Osteoblast (primary cell): ENCODE data around the gene NEIL3. TPM values are rescaled to one million over a fixed set of nuclear protein-coding genes. Genes with fewer than 3 reads are reported as not detected.

Source experiments
- DNase-seq: peaks from one replicate; pipeline ENCODE4 v3.0.0; 2011; ENCODE audit warnings: low spot score, mixed read lengths; ENCODE audit not compliant: insufficient read length; ENCODE audit errors: missing footprints
- H2AFZ ChIP-seq: 2 replicates; pipeline ENCODE4 v1.6.0; 2011; ENCODE audit warnings: mild to moderate bottlenecking, low read length
- H3K27ac ChIP-seq: 2 replicates; pipeline ENCODE4 v1.5.1; 2011; ENCODE audit warnings: mild to moderate bottlenecking, low read depth, low read length, moderate library complexity
- H3K27me3 ChIP-seq: 2 replicates; pipeline ENCODE4 v1.6.0; 2012; ENCODE audit warnings: mild to moderate bottlenecking, control low read depth, inconsistent platforms, low read length, moderate library complexity; ENCODE audit not compliant: insufficient read depth
- H3K36me3 ChIP-seq: 2 replicates; pipeline ENCODE4 v1.5.1; 2011; ENCODE audit warnings: mild to moderate bottlenecking, low read length, control low read depth, moderate library complexity; ENCODE audit not compliant: insufficient read depth
- H3K4me1 ChIP-seq: 2 replicates; pipeline ENCODE4 v1.5.1; 2011; ENCODE audit warnings: mild to moderate bottlenecking, low read length, control low read depth, moderate library complexity; ENCODE audit not compliant: insufficient read depth
- H3K4me2 ChIP-seq: 2 replicates; pipeline ENCODE4 v1.6.0; 2011; ENCODE audit warnings: mild to moderate bottlenecking, low read length; ENCODE audit not compliant: insufficient read depth
- H3K4me3 ChIP-seq: fragments of 200-600 bp; sonication (generic); 3 replicates; pipeline ENCODE4 v1.5.1; 2012; ENCODE audit warnings: mild to moderate bottlenecking, low read length, inconsistent platforms; ENCODE audit not compliant: insufficient read depth
- H3K79me2 ChIP-seq: 2 replicates; pipeline ENCODE4 v1.6.0; 2012; ENCODE audit warnings: mild to moderate bottlenecking, low read length, control low read depth, inconsistent platforms; ENCODE audit not compliant: insufficient read depth
- H3K9me3 ChIP-seq: 2 replicates; pipeline ENCODE4 v1.5.1; 2011; ENCODE audit warnings: low read depth, low read length, control low read depth
- H4K20me1 ChIP-seq: 2 replicates; pipeline ENCODE4 v1.6.0; 2012; ENCODE audit warnings: mild to moderate bottlenecking, low read length, control low read depth; ENCODE audit not compliant: insufficient read depth
- CTCF ChIP-seq: IDR thresholded peaks from 2 replicates; pipeline ENCODE4 v1.5.1; 2011; ENCODE audit warnings: mild to moderate bottlenecking, low read depth, low read length, moderate library complexity; ENCODE audit errors: extremely low read depth
- total RNA-seq: library from RNA; depleted of rRNA; stranded (reverse); fragments of >200 nt; gene quantifications from 2 replicates; pipeline ENCODE4 v1.2.3, GENCODE V29; 2012

Gene NEIL3
- total RNA-seq, 1 donor = 5.4 TPM

GRCh38 chr4:177405508-177405907, 95.8 kb downstream of the NEIL3 start:
- Histone ChIP-seq H3K79me2 (no peaks in the 10 kb centered on the region), H3K4me1 (no peaks in the 10 kb centered on the region), H3K4me2 (no peak overlapping the region), H3K9me3 (no peaks in the 10 kb centered on the region), H3K36me3 (no peaks in the 10 kb centered on the region), H4K20me1 (no peaks in the 10 kb centered on the region), H3K4me3 (no peak overlapping the region), H3K27me3 (peaks cover 2% of the 10 kb centered on the region), H3K27ac (no peak overlapping the region), H2AFZ (no peak overlapping the region)
- DNase-seq = no peak
- TF ChIP-seq CTCF = no peak

- no peak overlapping the region for H3K4me3 ChIP-seq
- no peaks in the 10 kb centered on the region for H3K9me3 ChIP-seq
- TF ChIP-seq CTCF = no peak
- no peaks in the 10 kb centered on the region for H4K20me1 ChIP-seq
- H3K27me3 ChIP-seq = peaks cover 2% of the 10 kb centered on the region
- no peaks in the 10 kb centered on the region for H3K4me1 ChIP-seq
- H2AFZ ChIP-seq = no peak overlapping the region
- H3K4me2 ChIP-seq = no peak overlapping the region
- no peak overlapping the region for H3K27ac ChIP-seq
- no peaks in the 10 kb centered on the region for H3K79me2 ChIP-seq
- H3K36me3 ChIP-seq = no peaks in the 10 kb centered on the region
- DNase-seq = no peak
These were observed 98.3 kb downstream of the NEIL3 start for GRCh38 chr4:177408023-177408422.

- TF ChIP-seq CTCF = no peak
- no peak overlapping the region for H3K4me3 ChIP-seq
- no peaks in the 10 kb centered on the region for H3K9me3 ChIP-seq
- H3K4me2 ChIP-seq = no peak overlapping the region
- H3K4me1 ChIP-seq = no peaks in the 10 kb centered on the region
- H4K20me1 ChIP-seq = no peaks in the 10 kb centered on the region
- DNase-seq = no peak
- H3K36me3 ChIP-seq = no peaks in the 10 kb centered on the region
- no peaks in the 10 kb centered on the region for H3K27me3 ChIP-seq
- no peak overlapping the region for H2AFZ ChIP-seq
- no peak overlapping the region for H3K27ac ChIP-seq
- H3K79me2 ChIP-seq = no peaks in the 10 kb centered on the region
These were observed 100.9 kb downstream of the NEIL3 start for GRCh38 chr4:177410566-177410965.

GRCh38 chr4:177411996-177412395, 102.3 kb downstream of the NEIL3 start:
- DNase-seq = no peak
- H3K4me2 ChIP-seq = no peak overlapping the region
- H3K27ac ChIP-seq = no peak overlapping the region

More at GRCh38 chr4:177411996-177412395, 102.3 kb downstream of the NEIL3 start:
- no peaks in the 10 kb centered on the region for H4K20me1 ChIP-seq
- H3K4me1 ChIP-seq = no peaks in the 10 kb centered on the region
- H3K79me2 ChIP-seq = no peaks in the 10 kb centered on the region
- H3K9me3 ChIP-seq = no peaks in the 10 kb centered on the region
- H2AFZ ChIP-seq = no peak overlapping the region
- no peak for TF ChIP-seq CTCF
- H3K4me3 ChIP-seq = no peak overlapping the region
- no peaks in the 10 kb centered on the region for H3K27me3 ChIP-seq
- H3K36me3 ChIP-seq = no peaks in the 10 kb centered on the region

Other genes with a start within 250 kb of the NEIL3 start
- gene AGA, start 132.6 kb downstream of the NEIL3 start, total RNA-seq = 43.4 and 61.9 TPM in 2 replicates